Measurements from ENCODE around the gene GDF11. TPM values are rescaled to one million over a fixed set of nuclear protein-coding genes. Genes with fewer than 3 reads are reported as not detected.

The GDF11 gene
- total and polyA plus RNA-seq, 2 of the 8 experiments (the other 6 are each of a cell fraction or from before 2014, with no cell fraction given): 12.1 to 15.1 TPM

GRCh38 chr12:55698965-55699364 is 44.0 kb upstream of the GDF11 start (continued):
- TF ChIP-seq CHD1 (IDR thresholded peaks at IDR 0.05; ENCODE audit: low read depth, low read length): no peak
- TF ChIP-seq CBX8 (IDR thresholded peaks at IDR 0.05; ENCODE audit: borderline replicate concordance, low read depth, low read length): no peak
- TF ChIP-seq CHD7 (IDR thresholded peaks at IDR 0.05; ENCODE audit: insufficient replicate concordance, low read length): no peak

Measured in H1 (cell line).